Hematopoietic multipotent progenitor cell treated with erythropoietin and hydrocortisone succinate and interleukin-3 and kit ligand, for 17 days (in vitro differentiated cells): ENCODE measurements around the gene VPS18.
A peak's percentile ranks its signal among the peaks of the same experiment; 100 is the strongest.

Source experiments
- DNase-seq: peaks from one replicate; pipeline ENCODE4 v3.0.0-alpha.2; 2015; ENCODE audit warnings: low spot score

Gene VPS18

GRCh38 chr15:40902605-40903561 is 8.6 kb downstream of the VPS18 start:
- DNase-seq = no peak

GRCh38 chr15:40904552-40905201 is 10.4 kb downstream of the VPS18 start:
- no peak for DNase-seq

- DNase-seq = peak; percentile 78
These were observed 12.1 kb downstream of the VPS18 start for GRCh38 chr15:40906091-40906990.

- no peak for DNase-seq
These were observed 12.9 kb downstream of the VPS18 start for GRCh38 chr15:40906991-40907802.

- DNase-seq = no peak
These were observed 13.8 kb downstream of the VPS18 start for GRCh38 chr15:40908095-40908494.

- no peak for DNase-seq
These were observed 15.7 kb downstream of the VPS18 start for GRCh38 chr15:40909662-40910630.

- DNase-seq = no peak
These were observed 16.9 kb downstream of the VPS18 start for GRCh38 chr15:40911141-40911540.

GRCh38 chr15:40911693-40912092 is 17.4 kb downstream of the VPS18 start:
- DNase-seq = no peak

- DNase-seq = no peak
These were observed 18.2 kb downstream of the VPS18 start for GRCh38 chr15:40912478-40912877.

- DNase-seq = no peak
These were observed 19.8 kb downstream of the VPS18 start for GRCh38 chr15:40914013-40914412.

GRCh38 chr15:40914486-40914885 is 20.2 kb downstream of the VPS18 start:
- no peak for DNase-seq

- DNase-seq = no peak
These were observed 20.9 kb downstream of the VPS18 start for GRCh38 chr15:40915116-40915661.

- DNase-seq = no peak
These were observed 21.4 kb downstream of the VPS18 start for GRCh38 chr15:40915679-40916078.

GRCh38 chr15:40917585-40917984 is 23.3 kb downstream of the VPS18 start:
- DNase-seq = no peak

- no peak for DNase-seq
These were observed 24.0 kb downstream of the VPS18 start for GRCh38 chr15:40918146-40918798.

- DNase-seq = no peak
These were observed 24.6 kb downstream of the VPS18 start for GRCh38 chr15:40918799-40919392.

GRCh38 chr15:40921949-40922607 is 27.8 kb downstream of the VPS18 start:
- no peak for DNase-seq

GRCh38 chr15:40922608-40923005 is 28.4 kb downstream of the VPS18 start:
- no peak for DNase-seq
